Right lung (tissue), 5 donors: ENCODE data around the gene SMCO2. TPM values are rescaled to one million over a fixed set of nuclear protein-coding genes. Genes with fewer than 3 reads are reported as not detected.
A peak's percentile ranks its signal among the peaks of the same experiment; 100 is the strongest.
"Not testable (repeated sequence)": the region's sequence is repeated elsewhere in the genome, so short reads cannot be mapped to it uniquely, and the experiment has no call there.

Source experiments
- DNase-seq, 2 donors: peaks; one replicate each; pipeline ENCODE4 v3.0.0-alpha.2; 2013
- polyA plus RNA-seq, 5 donors: library from polyadenylated mRNA; unstranded; fragments of 120-200 nt; gene quantifications; one replicate each; pipeline versions ENCODE4 v1.2.1 to v1.2.3, GENCODE V29; 2013; ENCODE audit warnings: inconsistent platforms in 1 of 5, low replicate concordance in 1 of 5; ENCODE audit not compliant: insufficient read length in 5 of 5, insufficient read depth in 1 of 5

SMCO2 gene
- polyA plus RNA-seq, 5 donors: 0.15 to 0.56 (median 0.22) TPM

- peak in 1 of 2 donors; percentile 56 for DNase-seq
Observed at GRCh38 chr12:27524839-27525753, 78.6 kb downstream of the SMCO2 start.

- no peak for DNase-seq
Observed at GRCh38 chr12:27527512-27527911, 81.0 kb downstream of the SMCO2 start.

DNA sequence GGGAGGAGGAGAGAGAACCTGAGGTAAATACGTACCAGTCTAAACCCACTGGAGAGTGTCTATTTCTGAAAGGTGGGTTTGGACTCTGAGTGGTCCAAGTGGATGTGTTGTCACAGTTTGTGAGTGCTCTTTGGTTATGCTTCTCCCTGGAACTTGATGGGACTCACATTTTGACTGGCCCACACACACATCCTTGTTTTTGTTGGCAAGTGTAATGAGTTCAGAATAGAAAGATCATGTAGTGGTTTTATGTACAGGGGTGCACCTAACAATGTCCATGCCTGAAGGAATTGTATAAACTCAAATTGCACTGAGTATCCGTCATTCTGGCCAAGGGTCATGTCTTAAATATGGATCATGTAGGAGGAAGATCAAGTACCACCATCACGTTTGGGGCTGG, 82.3 kb downstream of the SMCO2 start:
- DNase-seq: no peak

DNA sequence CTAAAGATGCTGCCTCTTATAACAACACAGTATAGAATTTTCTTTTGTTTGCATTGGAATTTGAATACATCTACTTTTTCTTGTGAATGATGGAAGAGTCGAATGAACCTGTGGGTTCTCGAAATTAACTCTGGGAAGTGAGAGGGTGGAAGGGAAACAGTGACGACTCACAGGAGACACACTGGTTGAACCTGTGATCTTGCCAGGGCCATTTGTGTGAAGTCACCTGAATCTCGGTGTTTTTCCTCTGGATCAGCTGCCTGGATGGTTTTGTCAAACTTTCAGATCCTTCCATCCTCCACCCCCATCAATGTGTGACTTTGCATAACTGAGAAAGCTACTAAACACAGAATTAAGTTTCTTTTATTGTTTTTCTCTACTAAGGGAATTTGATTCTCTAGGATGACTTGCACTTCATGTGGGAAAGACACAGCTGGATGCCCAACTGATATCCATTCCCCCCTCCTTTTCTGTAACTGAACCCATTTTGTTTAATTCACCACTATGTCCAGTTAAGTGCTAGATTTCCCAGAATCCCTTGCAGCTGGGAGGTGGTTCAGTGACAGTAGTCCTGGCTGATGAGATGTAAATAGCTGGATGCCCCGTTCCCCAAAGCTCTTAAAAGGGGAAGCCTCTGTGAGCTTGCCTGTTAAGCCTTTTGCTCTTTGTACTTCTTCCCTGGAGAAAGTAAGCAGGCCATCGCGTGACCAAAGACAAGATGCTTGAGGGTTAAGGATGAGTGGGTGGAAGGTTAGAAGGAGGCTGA, 83.8 kb downstream of the SMCO2 start:
- no peak for DNase-seq

DNA sequence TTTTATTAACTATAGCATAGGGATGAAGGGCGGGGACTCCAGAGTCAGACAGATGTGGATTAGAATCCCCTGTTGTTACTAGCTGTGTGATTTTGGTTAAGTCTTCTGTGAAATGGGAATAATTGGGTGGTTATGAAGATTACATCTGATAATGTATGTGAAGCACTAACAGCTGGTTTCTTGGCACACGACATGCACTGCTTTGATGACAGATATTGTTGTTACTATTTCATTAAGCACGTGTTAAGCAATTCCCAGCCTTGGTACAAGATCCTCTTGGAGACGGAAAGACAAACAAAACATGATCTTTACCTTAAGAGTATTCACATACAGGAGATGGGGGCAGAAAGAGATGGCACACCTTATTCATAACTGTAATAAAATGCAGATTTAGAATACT, 85.4 kb downstream of the SMCO2 start:
- DNase-seq: no peak

DNA sequence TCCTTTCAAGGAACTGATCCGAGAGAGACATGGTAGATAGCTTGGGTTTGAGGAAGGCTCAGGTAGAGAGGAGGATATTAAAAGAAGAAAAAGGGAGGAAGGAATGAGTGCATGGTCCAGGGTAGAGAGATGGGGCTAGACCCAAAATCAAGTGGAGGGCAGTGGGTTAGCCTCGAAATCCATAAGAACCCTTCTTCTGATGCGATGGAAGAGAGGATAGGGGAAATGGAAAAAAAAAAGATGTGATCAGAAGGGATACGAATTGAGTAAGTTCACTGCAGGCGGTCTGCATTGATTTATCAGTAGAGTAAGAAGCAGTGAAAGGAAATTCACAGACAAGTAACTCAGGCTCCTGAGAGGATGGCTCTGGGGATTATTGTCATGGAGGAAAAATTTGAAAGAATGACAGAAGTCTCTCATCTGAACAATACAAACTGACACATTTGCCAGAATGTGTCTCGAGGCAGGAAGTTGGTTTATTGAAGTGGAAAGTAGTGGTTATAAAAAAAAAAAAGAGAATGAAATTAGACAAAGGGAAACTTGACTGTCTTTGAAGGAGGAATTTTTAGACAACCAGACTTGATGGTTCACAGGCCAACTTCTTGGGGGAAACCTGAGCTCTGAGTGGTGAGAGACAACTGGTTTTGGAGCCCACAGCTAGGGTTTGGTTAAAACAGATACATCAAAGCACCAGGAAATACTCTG, 87.7 kb downstream of the SMCO2 start:
- no peak for DNase-seq

- DNase-seq: no peak
Observed at GRCh38 chr12:27534765-27535161, 88.2 kb downstream of the SMCO2 start.

GRCh38 chr12:27535318-27535717, 88.8 kb downstream of the SMCO2 start:
- DNase-seq: no peak

DNA sequence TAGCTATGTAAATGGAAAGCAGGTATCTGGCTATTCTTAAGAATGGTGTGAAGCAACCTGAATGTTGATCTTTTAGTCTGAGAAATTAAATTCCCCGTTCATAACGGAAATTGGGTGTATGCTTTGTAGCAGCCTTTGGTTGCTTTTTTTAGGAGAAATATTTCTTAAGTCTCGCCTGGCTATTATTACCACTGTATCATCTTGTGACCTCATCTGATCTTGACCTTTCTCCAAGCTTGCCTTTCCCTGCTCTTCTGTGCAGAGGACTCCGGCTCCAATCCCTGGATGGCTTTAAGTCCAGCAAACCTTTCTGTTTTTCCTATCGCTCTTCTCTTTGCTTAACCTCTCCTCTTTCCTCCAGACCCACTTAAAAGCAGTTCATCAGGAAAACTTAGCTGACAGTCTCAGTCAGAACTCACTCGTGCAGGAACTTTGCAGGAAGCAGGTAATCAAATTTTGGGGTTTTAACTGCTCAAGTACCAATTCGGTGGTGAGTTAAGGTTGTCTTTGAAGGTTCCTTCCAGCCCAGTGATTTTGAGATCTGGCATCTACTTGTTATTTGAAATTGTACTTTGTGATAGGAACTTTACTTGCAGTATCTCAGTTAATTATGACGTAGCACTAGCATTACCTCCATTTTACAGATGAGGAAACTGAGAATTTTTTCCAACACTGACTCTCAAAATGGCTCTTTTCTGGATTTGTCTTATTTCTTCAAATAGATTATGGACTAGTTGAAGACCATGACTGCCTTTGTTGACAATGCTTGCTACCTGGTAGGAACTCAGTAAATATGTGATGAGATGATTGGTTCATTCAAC, 91.5 kb downstream of the SMCO2 start:
- no peak for DNase-seq

DNA sequence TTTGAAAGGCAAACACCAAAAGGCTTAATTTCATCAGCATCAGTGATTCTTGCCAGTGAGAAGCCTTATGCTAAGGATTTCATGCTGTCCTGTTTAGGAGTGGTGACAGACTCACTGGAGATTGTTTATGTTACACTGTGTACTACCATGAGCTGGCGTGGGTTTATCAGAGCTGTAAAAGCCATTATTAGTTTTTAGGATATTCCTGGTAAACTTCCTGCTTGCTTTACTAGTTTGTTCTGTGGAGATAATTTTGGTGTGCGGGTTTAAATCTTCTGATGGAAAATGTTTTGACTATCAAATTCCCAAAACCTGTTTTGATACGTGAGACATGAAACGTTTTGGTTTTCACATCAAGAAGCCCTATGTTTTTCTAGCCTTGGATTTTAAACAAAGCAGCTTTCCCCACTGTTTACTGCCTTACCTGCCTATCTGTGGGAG, 92.7 kb downstream of the SMCO2 start:
- no peak for DNase-seq

GRCh38 chr12:27541031-27541719, 94.6 kb downstream of the SMCO2 start:
- no peak for DNase-seq

- no peak for DNase-seq
Observed at GRCh38 chr12:27542628-27543027, 96.1 kb downstream of the SMCO2 start.

DNA sequence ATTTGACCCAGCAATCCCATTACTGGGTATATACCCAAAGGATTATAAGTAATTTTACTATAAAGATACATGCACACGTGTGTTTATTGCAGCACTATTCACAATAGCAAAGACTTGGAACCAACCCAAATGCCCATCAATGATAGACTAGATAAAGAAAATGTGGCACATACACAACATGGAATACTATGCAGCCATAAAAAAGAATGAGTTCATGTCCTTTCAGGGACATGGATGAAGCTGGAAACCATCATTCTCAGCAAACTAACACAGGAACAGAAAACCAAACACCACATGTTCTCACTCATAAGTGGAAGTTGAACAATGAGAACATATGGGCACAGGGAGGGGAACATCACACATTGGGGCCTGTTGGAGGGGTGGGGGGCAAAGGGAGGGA, 98.3 kb downstream of the SMCO2 start:
- DNase-seq: not testable (repeated sequence)

GRCh38 chr12:27545665-27546064, 99.1 kb downstream of the SMCO2 start:
- DNase-seq: no peak

DNA sequence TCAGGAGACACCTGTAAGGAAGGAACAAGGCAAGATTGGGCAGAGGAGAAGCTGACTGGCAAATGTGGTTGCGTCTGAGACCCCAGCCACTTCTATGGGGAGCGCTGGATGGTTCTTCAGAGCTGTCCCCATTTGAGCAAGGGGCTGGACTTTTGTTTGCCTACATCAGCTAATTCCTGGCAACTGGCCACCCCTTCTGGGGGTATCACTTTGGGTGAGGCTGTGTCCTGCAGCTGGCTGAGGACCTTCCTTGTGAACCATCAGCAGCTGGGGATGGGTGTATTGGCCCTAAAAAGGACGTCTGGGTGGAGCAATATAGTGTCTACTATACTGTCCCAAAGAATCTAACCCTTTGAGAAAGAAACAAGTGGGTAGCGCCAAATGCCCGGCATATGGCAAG, 101.1 kb downstream of the SMCO2 start:
- DNase-seq: no peak

- DNase-seq: no peak
Observed at GRCh38 chr12:27548301-27549199, 102.0 kb downstream of the SMCO2 start.

GRCh38 chr12:27549236-27549800, 102.8 kb downstream of the SMCO2 start:
- DNase-seq: no peak

DNA sequence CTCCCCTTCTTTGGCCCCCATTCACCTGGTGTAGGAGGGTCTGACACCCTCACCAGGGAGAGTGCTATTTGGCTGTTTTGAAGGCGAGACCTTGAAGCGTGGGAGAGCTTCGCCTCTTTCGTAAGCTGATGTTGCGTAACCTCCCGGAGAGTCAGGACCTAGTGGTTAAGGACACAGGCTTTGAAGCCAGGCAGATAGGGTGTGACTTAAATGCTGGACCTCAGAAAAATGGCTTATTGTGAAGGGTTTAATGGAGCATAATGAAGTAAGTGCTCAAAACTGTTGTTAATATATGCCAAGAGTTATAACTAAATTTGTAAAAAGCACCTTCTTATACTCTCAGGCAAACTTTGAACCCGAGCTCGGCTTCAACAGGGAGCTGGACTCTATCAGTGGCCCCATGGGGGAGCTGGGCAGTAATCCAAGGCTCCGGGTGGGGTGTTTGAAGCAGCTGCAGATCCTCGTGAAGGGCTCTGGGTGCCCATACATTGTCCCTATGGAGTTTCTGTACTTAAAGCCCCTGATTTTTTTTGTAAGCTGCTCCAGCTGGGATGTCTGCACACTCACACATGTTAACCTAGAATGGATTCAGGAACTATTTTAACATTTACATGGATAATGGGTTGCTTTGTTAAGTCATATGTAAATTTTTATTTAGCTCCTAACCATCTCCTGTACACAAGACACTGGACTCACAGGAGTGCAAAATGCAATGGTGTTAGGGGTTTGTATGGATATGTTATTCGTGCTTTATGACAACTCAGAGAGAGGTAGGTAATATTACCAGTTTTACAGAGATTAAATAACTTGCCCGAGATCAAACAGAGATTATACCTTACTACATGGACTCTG, 103.5 kb downstream of the SMCO2 start:
- DNase-seq: peak; percentile 93 to 94
